KMS-11 (cell line): ENCODE measurements around the gene PARD6G.
A peak's percentile ranks its signal among the peaks of the same experiment; 100 is the strongest.

Experiments
- H2AFZ ChIP-seq: fragments of 200-600 bp; sonication (generic); 2 replicates; pipeline ENCODE4 v1.6.1; 2016; ENCODE audit warnings: antibody characterized with exemption, mixed run types, low read depth
- H3K27ac ChIP-seq: fragments of 200-600 bp; sonication (generic); 2 replicates; pipeline ENCODE4 v1.6.1; 2016; ENCODE audit warnings: mild to moderate bottlenecking, mixed run types
- H3K27me3 ChIP-seq: fragments of 200-600 bp; sonication (generic); 2 replicates; pipeline ENCODE4 v1.6.1; 2017; ENCODE audit warnings: mild to moderate bottlenecking, low read depth, mixed run types, moderate library complexity; ENCODE audit not compliant: insufficient read depth
- H3K36me3 ChIP-seq: fragments of 200-600 bp; sonication (generic); 2 replicates; pipeline ENCODE4 v1.6.1; 2017; ENCODE audit warnings: mild to moderate bottlenecking, mixed run types; ENCODE audit not compliant: insufficient read depth
- H3K4me1 ChIP-seq: fragments of 200-600 bp; sonication (generic); 2 replicates; pipeline ENCODE4 v1.6.1; 2016; ENCODE audit warnings: mild to moderate bottlenecking, low read depth, mixed run types; ENCODE audit not compliant: poor library complexity, severe bottlenecking
- H3K4me2 ChIP-seq: fragments of 200-600 bp; sonication (generic); 2 replicates; pipeline ENCODE4 v1.7.0; 2016; ENCODE audit warnings: mild to moderate bottlenecking, mixed run types
- H3K4me3 ChIP-seq: fragments of 200-600 bp; sonication (generic); IDR thresholded peaks from 2 replicates; pipeline ENCODE4 v1.6.1; 2017; ENCODE audit warnings: low read depth, low read length, mixed read lengths; ENCODE audit not compliant: insufficient read depth
- H3K79me2 ChIP-seq: fragments of 200-600 bp; sonication (generic); 2 replicates; pipeline ENCODE4 v1.6.1; 2016; ENCODE audit warnings: low read depth, mixed run types; ENCODE audit not compliant: insufficient read depth
- H3K9ac ChIP-seq: fragments of 200-600 bp; sonication (generic); 2 replicates; pipeline ENCODE4 v1.6.1; 2016; ENCODE audit warnings: mild to moderate bottlenecking, mixed run types
- H4K20me1 ChIP-seq: fragments of 200-600 bp; sonication (generic); 2 replicates; pipeline ENCODE4 v1.6.1; 2016; ENCODE audit warnings: mild to moderate bottlenecking, mixed run types; ENCODE audit not compliant: insufficient read depth
- TF ChIP-seq, protein P1 (sequence below): fragments of 200-600 bp; sonication (generic); conservative IDR thresholded peaks from 2 replicates; pipeline ENCODE4 v1.6.1; 2017; ENCODE audit warnings: low read depth, mild to moderate bottlenecking, antibody characterized with exemption, low read length, moderate library complexity, mixed read lengths

Gene PARD6G

GRCh38 chr18:80246445-80247392 is 595 bp downstream of the PARD6G start:
- Histone ChIP-seq H4K20me1 (no peaks in the 10 kb centered on the region), H3K4me1 (peaks cover 4% of the 10 kb centered on the region), H3K4me2 (peak overlapping the region; percentile 79), H3K27me3 (no peaks in the 10 kb centered on the region), H3K79me2 (no peaks in the 10 kb centered on the region), H3K36me3 (no peaks in the 10 kb centered on the region), H2AFZ (peak overlapping the region; percentile 89), H3K4me3 (no peak overlapping the region), H3K9ac (peak overlapping the region; percentile 56; the same call in 1 of the 2 replicates), H3K27ac (no peak overlapping the region)
- TF ChIP-seq, protein P1, sequence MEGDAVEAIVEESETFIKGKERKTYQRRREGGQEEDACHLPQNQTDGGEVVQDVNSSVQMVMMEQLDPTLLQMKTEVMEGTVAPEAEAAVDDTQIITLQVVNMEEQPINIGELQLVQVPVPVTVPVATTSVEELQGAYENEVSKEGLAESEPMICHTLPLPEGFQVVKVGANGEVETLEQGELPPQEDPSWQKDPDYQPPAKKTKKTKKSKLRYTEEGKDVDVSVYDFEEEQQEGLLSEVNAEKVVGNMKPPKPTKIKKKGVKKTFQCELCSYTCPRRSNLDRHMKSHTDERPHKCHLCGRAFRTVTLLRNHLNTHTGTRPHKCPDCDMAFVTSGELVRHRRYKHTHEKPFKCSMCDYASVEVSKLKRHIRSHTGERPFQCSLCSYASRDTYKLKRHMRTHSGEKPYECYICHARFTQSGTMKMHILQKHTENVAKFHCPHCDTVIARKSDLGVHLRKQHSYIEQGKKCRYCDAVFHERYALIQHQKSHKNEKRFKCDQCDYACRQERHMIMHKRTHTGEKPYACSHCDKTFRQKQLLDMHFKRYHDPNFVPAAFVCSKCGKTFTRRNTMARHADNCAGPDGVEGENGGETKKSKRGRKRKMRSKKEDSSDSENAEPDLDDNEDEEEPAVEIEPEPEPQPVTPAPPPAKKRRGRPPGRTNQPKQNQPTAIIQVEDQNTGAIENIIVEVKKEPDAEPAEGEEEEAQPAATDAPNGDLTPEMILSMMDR: no peak

- Histone ChIP-seq H3K27ac (no peak overlapping the region), H3K36me3 (no peaks in the 10 kb centered on the region), H3K4me2 (no peak overlapping the region), H3K27me3 (no peaks in the 10 kb centered on the region), H3K79me2 (no peaks in the 10 kb centered on the region), H4K20me1 (no peaks in the 10 kb centered on the region), H2AFZ (no peak overlapping the region), H3K9ac (no peak overlapping the region), H3K4me1 (peaks cover 4% of the 10 kb centered on the region), H3K4me3 (no peak overlapping the region)
- TF ChIP-seq, protein P1: no peak
Measured at GRCh38 chr18:80245781-80246444, 1.4 kb downstream of the PARD6G start.

- H4K20me1 ChIP-seq: no peaks in the 10 kb centered on the region
- TF ChIP-seq, protein P1: no peak
- H3K4me3 ChIP-seq: no peak overlapping the region
- H3K27ac ChIP-seq: no peak overlapping the region
- H2AFZ ChIP-seq: no peak overlapping the region
- H3K36me3 ChIP-seq: no peaks in the 10 kb centered on the region
- no peak overlapping the region for H3K4me2 ChIP-seq
- H3K4me1 ChIP-seq: peaks cover 4% of the 10 kb centered on the region
- no peaks in the 10 kb centered on the region for H3K79me2 ChIP-seq
- H3K9ac ChIP-seq: no peak overlapping the region
- H3K27me3 ChIP-seq: no peaks in the 10 kb centered on the region
Measured at GRCh38 chr18:80244956-80245730, 2.2 kb downstream of the PARD6G start.

DNA sequence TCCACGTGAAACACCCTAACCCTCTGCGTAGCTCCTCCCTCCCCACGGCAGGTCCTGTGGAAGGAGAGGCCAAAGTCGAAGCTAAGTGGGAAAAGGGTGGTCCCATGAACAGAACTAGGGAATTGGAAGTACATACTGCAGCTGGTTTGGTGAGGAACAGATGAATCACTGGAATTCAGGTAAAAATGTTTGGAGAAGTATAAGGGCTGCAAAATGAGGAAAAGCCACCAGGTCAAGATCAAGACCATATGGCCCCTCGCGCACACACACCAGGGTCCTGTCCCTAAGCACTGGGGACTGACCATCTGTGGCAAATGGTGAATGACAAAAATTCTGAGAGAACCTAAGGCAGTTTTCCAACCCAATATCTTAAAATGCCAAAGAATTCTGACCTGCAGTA is 3.1 kb downstream of the PARD6G start:
- no peaks in the 10 kb centered on the region for H3K79me2 ChIP-seq
- H3K4me2 ChIP-seq: no peak overlapping the region
- no peaks in the 10 kb centered on the region for H4K20me1 ChIP-seq
- no peak overlapping the region for H2AFZ ChIP-seq
- TF ChIP-seq, protein P1: no peak
- no peaks in the 10 kb centered on the region for H3K36me3 ChIP-seq
- no peaks in the 10 kb centered on the region for H3K27me3 ChIP-seq
- H3K4me3 ChIP-seq: no peak overlapping the region
- H3K4me1 ChIP-seq: peaks cover 4% of the 10 kb centered on the region
- no peak overlapping the region for H3K9ac ChIP-seq
- H3K27ac ChIP-seq: no peak overlapping the region
